K562 (cell line): Measurements from ENCODE around the gene ARHGAP24. TPM values are rescaled to one million over a fixed set of nuclear protein-coding genes. Genes with fewer than 3 reads are reported as not detected.

Experiments
- ATAC-seq: fragments of 200-7000 bp; cut with Tn5 transposase; 3 replicates; pipeline ENCODE4 v1.9.1; 2020; ENCODE audit warnings: moderate library complexity
- BruUV-seq: library from RNA; stranded (reverse); fragments of 400-500 nt; replicated peaks from 2 replicates; lab custom pipeline; 2021; lab: Mats Ljungman, UMichigan
- CTCF ChIA-PET: fragments of 300-600 bp; formaldehyde crosslinking; extraction: SDS; loops from one replicate; lab custom pipeline; 2021; ENCODE audit warnings: low intra/inter-chr PET ratio; lab: Yijun Ruan, JAX
- POLR2A ChIA-PET: fragments of 300-600, 350-650 bp; sonication (Branson Sonifier 250); formaldehyde crosslinking; extraction: SDS; loops from one replicate; lab custom pipeline; 2021; ENCODE audit warnings: antibody characterized with exemption, inconsistent platforms; lab: Yijun Ruan, JAX
- DNase-seq, 4 experiments: peaks; one replicate each; pipeline versions ENCODE4 v3.0.0 to v3.0.0-alpha.2; 2011 to 2018; ENCODE audit warnings: low spot score in 3 of 4, mixed read lengths in 3 of 4; ENCODE audit errors: extremely low read depth in 1 of 4
- FAIRE-seq: peaks from 2 replicates; lab custom pipeline; 2011; peaks lifted over from hg19 to GRCh38; lab: Jason Lieb, UNC
- H2AFZ ChIP-seq: 2 replicates; pipeline ENCODE4 v1.6.0; 2011; ENCODE audit warnings: low read depth, low read length, control low read depth, inconsistent platforms
- H3K27ac ChIP-seq: fragments of 200-600 bp; 3 replicates; pipeline ENCODE4 v1.8.0; 2011; ENCODE audit warnings: low read depth, mild to moderate bottlenecking, control low read depth, inconsistent platforms, low read length, moderate library complexity, mixed read lengths; ENCODE audit errors: extremely low read depth
- H3K27me3 ChIP-seq, 2 experiments: fragments of 300-600 bp in 1 of 2; 2 replicates in 1 of 2; 3 replicates in 1 of 2; pipeline versions ENCODE4 v1.6.0 to v1.8.0; 2011; ENCODE audit warnings: inconsistent platforms in 2 of 2, low read length in 2 of 2, mild to moderate bottlenecking in 1 of 2, mixed read lengths in 1 of 2, moderate library complexity in 1 of 2; ENCODE audit not compliant: control insufficient read depth in 2 of 2, insufficient read depth in 2 of 2
- H3K36me3 ChIP-seq: fragments of 300-600 bp; 3 replicates; pipeline ENCODE4 v1.8.0; 2011; ENCODE audit warnings: mild to moderate bottlenecking, low read length, inconsistent platforms; ENCODE audit not compliant: control insufficient read depth, insufficient read depth
- H3K4me1 ChIP-seq, 2 experiments: fragments of 200-600 bp in 1 of 2; replicated peaks in 1 of 2; 2 replicates in 1 of 2; 3 replicates in 1 of 2; pipeline versions ENCODE4 v1.5.1 to v1.8.0; 2011; ENCODE audit warnings: inconsistent platforms in 2 of 2, low read length in 2 of 2, mild to moderate bottlenecking in 1 of 2, mixed read lengths in 1 of 2, moderate library complexity in 1 of 2; ENCODE audit not compliant: control insufficient read depth in 2 of 2, insufficient read depth in 2 of 2
- H3K4me2 ChIP-seq: 2 replicates; pipeline ENCODE4 v1.6.1; 2011; ENCODE audit warnings: low read length, control low read depth, inconsistent platforms, mixed read lengths; ENCODE audit not compliant: insufficient read depth
- H3K4me3 ChIP-seq: fragments of 200-600 bp; sonication (generic), shearing (Covaris generic); 2 replicates; pipeline ENCODE4 v1.5.1; 2016; ENCODE audit warnings: control low read depth, inconsistent platforms
- H3K79me2 ChIP-seq: fragments of 200-600 bp; 3 replicates; pipeline ENCODE4 v1.8.0; 2011; ENCODE audit warnings: low read length, inconsistent platforms; ENCODE audit not compliant: control insufficient read depth, insufficient read depth
- H3K9ac ChIP-seq, 2 experiments: 2 replicates each; pipeline versions ENCODE4 v1.6.0 to v1.6.1; 2011; ENCODE audit warnings: low read depth in 2 of 2, low read length in 2 of 2, control low read depth in 1 of 2, inconsistent platforms in 1 of 2, mild to moderate bottlenecking in 1 of 2, mixed read lengths in 1 of 2; ENCODE audit not compliant: insufficient read depth in 1 of 2
- H3K9me1 ChIP-seq: one replicate; pipeline ENCODE4 v1.6.0; 2011; ENCODE audit warnings: inconsistent platforms, mild to moderate bottlenecking, low read length, moderate library complexity; ENCODE audit not compliant: control insufficient read depth, insufficient read depth
- H3K9me3 ChIP-seq: replicated peaks from 2 replicates; pipeline ENCODE4 v1.5.1; 2011; ENCODE audit warnings: low read depth, low read length, inconsistent platforms; ENCODE audit not compliant: control insufficient read depth, insufficient read depth
- H4K20me1 ChIP-seq: replicated peaks from 2 replicates; pipeline ENCODE4 v1.6.1; 2011; ENCODE audit warnings: low read length, inconsistent platforms, mixed read lengths; ENCODE audit not compliant: control insufficient read depth, insufficient read depth
- ARID1B ChIP-seq: fragments of 450-650 bp; IDR thresholded peaks from 2 replicates; pipeline ENCODE4 v1.6.1; 2016; ENCODE audit warnings: antibody characterized with exemption, mild to moderate bottlenecking, inconsistent platforms
- MEIS2 ChIP-seq: fragments of 450-650 bp; IDR thresholded peaks from 2 replicates; pipeline ENCODE4 v1.6.1; 2014; ENCODE audit warnings: mild to moderate bottlenecking; ENCODE audit not compliant: partially characterized antibody
- PBX2 ChIP-seq, 2 experiments: IDR thresholded peaks in 1 of 2; conservative IDR thresholded peaks in 1 of 2; 2 replicates each; pipeline ENCODE4 v1.6.1; 2016; ENCODE audit warnings: low read depth in 2 of 2, mild to moderate bottlenecking in 1 of 2, missing compliant biosample characterization in 1 of 2, missing genetic modification characterization in 1 of 2, moderate library complexity in 1 of 2
- SAFB2 ChIP-seq: fragments of 200-400 bp; formaldehyde crosslinking; IDR thresholded peaks from 2 replicates; pipeline ENCODE4 v1.6.1; 2018; ENCODE audit warnings: borderline replicate concordance, low read length, low read depth, moderate library complexity; ENCODE audit not compliant: severe bottlenecking
- ZC3H11A ChIP-seq: IDR thresholded peaks from 2 replicates; pipeline ENCODE4 v1.6.1; 2012; ENCODE audit warnings: low read depth, low read length, improper control_type of control experiment
- in situ Hi-C: fragments of 300-500 bp; cut with MboI; formaldehyde crosslinking; loops from 4 replicates; pipeline ENCODE4 v1.15.0; 2018; ENCODE audit warnings: inconsistent platforms, mixed read lengths
- intact Hi-C: fragments of 100-400 bp; cut with micrococcal nuclease; formaldehyde crosslinking; loops from 2 replicates; pipeline ENCODE4 v1.14.2; 2022
- polyA plus RNA-seq, 8 experiments: library from polyadenylated mRNA; depleted of rRNA in 4 of 8; stranded (reverse) in 5 of 8; unstranded in 3 of 8; fragments of >200 nt; fragmentation: Nextera tagmentation in 2 of 8; fragmentation: Illumina TruSeq in 1 of 8; extraction: Ambion mirVana in 2 of 8; extraction: Trizol in 1 of 8; gene quantifications; 2 replicates each; pipeline versions ENCODE4 v1.2.1 to v1.2.3, GENCODE V29; 2011 to 2014; ENCODE audit warnings: inconsistent platforms in 1 of 8, missing spikeins in 1 of 8
- total RNA-seq, 7 experiments: library from RNA; depleted of rRNA in 6 of 7; stranded (reverse); fragments of >200 nt in 6 of 7; fragmentation: Illumina TruSeq in 2 of 7; extraction: Trizol in 2 of 7; gene quantifications; 2 replicates each; pipeline versions ENCODE4 v1.2.1 to v1.2.3, GENCODE V29; 2011 to 2021; ENCODE audit warnings: low replicate concordance in 1 of 7

Gene ARHGAP24
- total and polyA plus RNA-seq, 9 of the 15 experiments (the other 6 are each of a cell fraction or from before 2014, with no cell fraction given) = 8.0 to 22.6 (median 14.0) TPM

DNA sequence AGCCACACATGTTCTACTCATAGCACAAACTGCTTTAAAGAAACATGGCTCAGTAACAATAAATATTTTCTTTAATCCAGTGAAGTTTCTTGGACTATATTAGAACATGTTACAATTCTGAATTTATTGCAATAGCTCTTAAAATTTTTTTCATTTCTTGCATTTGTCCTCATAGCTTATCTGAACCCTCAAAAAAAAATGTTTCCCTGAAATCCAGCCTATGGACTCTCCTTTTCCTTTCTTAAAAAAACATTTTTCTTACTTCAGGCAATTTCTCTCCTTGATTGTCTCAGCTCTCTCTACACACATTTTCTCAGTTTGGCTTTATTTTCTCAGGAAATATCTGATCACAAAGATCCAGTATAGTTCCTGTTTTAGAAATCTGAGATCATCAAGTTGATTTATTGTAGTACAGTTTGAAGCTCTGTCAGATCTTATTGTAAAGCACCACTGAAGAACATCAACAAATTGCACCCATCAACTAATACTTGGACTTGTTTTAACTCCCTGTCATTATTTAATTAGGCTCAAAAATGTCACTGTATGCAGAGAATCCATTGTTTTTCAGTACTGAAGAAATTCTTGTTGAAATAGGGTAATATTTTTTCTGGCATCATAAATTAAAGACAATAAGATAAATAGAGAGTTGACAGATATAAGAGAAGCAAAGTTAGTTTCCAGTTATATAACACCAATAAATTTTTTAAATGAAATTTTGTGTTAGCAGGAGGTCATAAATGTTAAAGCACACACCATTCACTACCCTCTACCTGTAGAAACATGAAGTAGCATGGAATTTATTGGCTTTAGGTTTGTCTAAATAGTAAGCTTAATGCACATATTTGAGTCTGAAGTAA lies 317.7 kb downstream of the ARHGAP24 start:
- Histone ChIP-seq H3K79me2 (no peaks in the 10 kb centered on the region), H3K9me1 (no peaks in the 10 kb centered on the region)
- TF ChIP-seq MEIS2 (peak; percentile 51), SAFB2 (no peak), PBX2 (CRISPR knock-in tag; IDR thresholded peaks at IDR 0.05; ENCODE audit: low read depth) (no peak), PBX2 (tag; conservative IDR thresholded peaks at IDR 0.05; ENCODE audit: low read depth) (peak; percentile 72), ZC3H11A (no peak), ARID1B (no peak)
- TF ChIP-seq, all 486 proteins: peak for 2
- no peak overlapping the region for H2AFZ ChIP-seq
- no TSS peak for BruUV-seq
- FAIRE-seq (no peak), DNase-seq (no peak), ATAC-seq (no peak)
- no peaks in the 10 kb centered on the region for H3K36me3 ChIP-seq
- no peak overlapping the region for H3K4me3 ChIP-seq
- POLR2A ChIA-PET = no interaction called here
- intact Hi-C loops = no loop called here
- no peak overlapping the region for H3K4me2 ChIP-seq
- CTCF ChIA-PET = no interaction called here
- no peak overlapping the region for H3K9ac ChIP-seq
- in situ Hi-C loops = no loop called here
- H3K9me3 ChIP-seq = no peaks in the 10 kb centered on the region; the same call in 1 of the 2 replicates
- H3K27ac ChIP-seq = no peak overlapping the region
- no peaks in the 10 kb centered on the region for H3K4me1 ChIP-seq
- no peaks in the 10 kb centered on the region for H3K27me3 ChIP-seq
- H4K20me1 ChIP-seq = no peaks in the 10 kb centered on the region
